ENCODE data around the gene GXYLT2.

- TF ChIP-seq CTCF (conservative IDR thresholded peaks at IDR 0.05), result no peak
- TF ChIP-seq ZFX (IDR thresholded peaks at IDR 0.05), result no peak
Observed at GRCh38 chr3:72907131-72907711, 19.4 kb downstream of the GXYLT2 start.
